Fibroblast of lung (primary cell): Measurements from ENCODE around the gene CCDC85B. TPM values are rescaled to one million over a fixed set of nuclear protein-coding genes. Genes with fewer than 3 reads are reported as not detected.

ENCODE experiments used
- DNase-seq, 2 donors: peaks; one replicate each; pipeline versions ENCODE4 v3.0.0 to v3.0.0-alpha.2; 2010; ENCODE audit warnings: low read depth in 2 of 2
- H2AFZ ChIP-seq: 2 replicates; pipeline ENCODE4 v1.5.1; 2012; ENCODE audit warnings: low read length, control low read depth, inconsistent platforms
- H3K27ac ChIP-seq: 2 replicates; pipeline ENCODE4 v1.5.1; 2011; ENCODE audit warnings: low read length, control low read depth; ENCODE audit not compliant: insufficient read depth
- H3K27me3 ChIP-seq: 2 replicates; pipeline ENCODE4 v1.5.1; 2011; ENCODE audit warnings: mild to moderate bottlenecking, low read length; ENCODE audit not compliant: control insufficient read depth, insufficient read depth
- H3K36me3 ChIP-seq: 2 replicates; pipeline ENCODE4 v1.5.1; 2011; ENCODE audit warnings: low read length; ENCODE audit not compliant: control insufficient read depth, insufficient read depth
- H3K4me1 ChIP-seq: 2 replicates; pipeline ENCODE4 v1.5.1; 2011; ENCODE audit warnings: low read length; ENCODE audit not compliant: control insufficient read depth, insufficient read depth; ENCODE audit errors: extremely low read depth
- H3K4me2 ChIP-seq: 2 replicates; pipeline ENCODE4 v1.5.1; 2011; ENCODE audit warnings: low read length, control low read depth; ENCODE audit not compliant: insufficient read depth; ENCODE audit errors: extremely low read depth
- H3K4me3 ChIP-seq, 4 experiments: fragments of 200-600 bp in 1 of 4; sonication (generic) in 1 of 4; replicated peaks in 1 of 4; 2 replicates each; pipeline ENCODE4 v1.5.1; 2011 to 2016; ENCODE audit warnings: low read length in 4 of 4, low read depth in 3 of 4, mild to moderate bottlenecking in 3 of 4, control low read depth in 2 of 4, inconsistent platforms in 1 of 4, mixed read lengths in 1 of 4; ENCODE audit not compliant: insufficient read depth in 1 of 4; ENCODE audit errors: control extremely low read depth in 1 of 4
- H3K79me2 ChIP-seq: 2 replicates; pipeline ENCODE4 v1.5.1; 2012; ENCODE audit warnings: mild to moderate bottlenecking, low read length, inconsistent platforms; ENCODE audit not compliant: control insufficient read depth, insufficient read depth
- H3K9ac ChIP-seq: 2 replicates; pipeline ENCODE4 v1.5.1; 2011; ENCODE audit warnings: mild to moderate bottlenecking, low read length, control low read depth; ENCODE audit not compliant: insufficient read depth
- H3K9me3 ChIP-seq: 2 replicates; pipeline ENCODE4 v1.5.1; 2012; ENCODE audit warnings: low read depth, low read length; ENCODE audit not compliant: control insufficient read depth, insufficient read depth
- H4K20me1 ChIP-seq: 2 replicates; pipeline ENCODE4 v1.5.1; 2011; ENCODE audit warnings: low read length; ENCODE audit not compliant: control insufficient read depth, insufficient read depth; ENCODE audit errors: extremely low read depth
- EZH2 ChIP-seq: IDR thresholded peaks from 2 replicates; pipeline ENCODE4 v1.5.1; 2012; ENCODE audit warnings: low read length, control low read depth, mild to moderate bottlenecking; ENCODE audit errors: missing control alignments
- polyA plus RNA-seq, 2 donors: library from polyadenylated mRNA; depleted of rRNA in 1 of 2; stranded (reverse) in 1 of 2; unstranded in 1 of 2; fragments of >200 nt; gene quantifications; 2 replicates each; pipeline ENCODE4 v1.2.1, GENCODE V29; 2011 to 2012; ENCODE audit warnings: missing spikeins in 1 of 2
- total RNA-seq: library from RNA; depleted of rRNA; stranded (reverse); fragments of >200 nt; gene quantifications from 2 replicates; pipeline ENCODE4 v1.2.1, GENCODE V29; 2014
- TF ChIP-seq, protein P1 (sequence below), 2 donors: IDR thresholded peaks in 1 of 2; conservative IDR thresholded peaks in 1 of 2; 1 replicate in 1 of 2; 2 replicates in 1 of 2; pipeline ENCODE4 v1.5.1; 2011 to 2012; ENCODE audit warnings: low read length in 2 of 2, control low read depth in 1 of 2, inconsistent platforms in 1 of 2, low read depth in 1 of 2, mild to moderate bottlenecking in 1 of 2

CCDC85B gene
- total and polyA plus RNA-seq, 2 donors (not counting 1 experiment from before 2014, with no cell fraction given) = 18.1 to 118 TPM

DNA sequence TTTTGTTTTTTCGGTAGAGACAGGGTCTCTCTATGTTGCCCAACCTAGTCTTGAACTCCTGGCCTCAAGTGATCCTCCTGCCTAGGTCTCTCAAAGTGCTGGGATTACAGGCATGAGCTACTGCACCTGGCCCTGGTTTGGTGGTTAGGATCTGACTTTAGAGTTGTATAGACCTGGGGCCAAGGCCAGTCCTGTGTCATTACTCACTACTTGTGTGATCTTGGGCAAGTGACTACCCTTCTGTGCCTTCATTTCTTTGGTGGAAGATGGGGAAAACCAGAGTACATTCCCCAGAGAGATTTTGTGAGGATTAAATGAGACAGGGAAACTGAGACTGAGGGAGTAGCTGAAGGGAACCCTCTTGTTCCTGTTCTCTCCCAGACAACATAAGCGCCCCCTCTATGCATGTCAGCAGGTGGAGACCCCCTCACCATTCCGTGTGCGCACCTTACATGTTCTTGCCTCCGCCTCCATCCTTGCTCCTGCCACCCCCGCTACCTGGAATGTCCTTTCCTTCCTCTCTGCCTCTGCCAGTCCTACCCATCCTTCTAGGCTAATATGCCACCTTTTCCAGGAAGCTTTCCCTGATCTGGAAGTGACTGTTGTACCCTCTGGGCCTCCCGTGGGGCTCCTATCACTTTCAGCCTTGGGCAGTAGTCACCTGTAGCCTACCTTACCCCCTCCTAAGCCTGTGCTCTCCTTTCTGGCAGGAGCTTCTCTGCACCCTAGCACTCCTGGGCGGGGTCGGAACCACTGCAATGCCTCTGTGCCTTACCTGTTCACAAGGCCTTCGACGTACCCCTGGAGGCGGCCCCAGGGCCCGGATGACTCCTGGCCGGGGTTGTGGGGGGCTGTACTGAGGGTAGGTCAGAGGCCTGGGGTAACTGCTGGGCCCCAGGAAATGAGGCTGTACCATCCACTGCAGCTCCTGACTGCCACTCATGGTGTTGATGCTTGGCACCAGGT is 5.8 kb downstream of the CCDC85B start:
- H3K79me2 ChIP-seq = peaks cover 93% of the 10 kb centered on the region
- no peaks in the 10 kb centered on the region for H3K27me3 ChIP-seq
- H3K4me1 ChIP-seq = peaks cover 24% of the 10 kb centered on the region
- no peaks in the 10 kb centered on the region for H3K9me3 ChIP-seq
- no peak overlapping the region for H2AFZ ChIP-seq
- H3K4me3 ChIP-seq = peak overlapping the region; percentile 14 to 96 (median 58)
- H3K27ac ChIP-seq = peak overlapping the region; percentile 100
- no peak for TF ChIP-seq EZH2
- TF ChIP-seq, protein P1, sequence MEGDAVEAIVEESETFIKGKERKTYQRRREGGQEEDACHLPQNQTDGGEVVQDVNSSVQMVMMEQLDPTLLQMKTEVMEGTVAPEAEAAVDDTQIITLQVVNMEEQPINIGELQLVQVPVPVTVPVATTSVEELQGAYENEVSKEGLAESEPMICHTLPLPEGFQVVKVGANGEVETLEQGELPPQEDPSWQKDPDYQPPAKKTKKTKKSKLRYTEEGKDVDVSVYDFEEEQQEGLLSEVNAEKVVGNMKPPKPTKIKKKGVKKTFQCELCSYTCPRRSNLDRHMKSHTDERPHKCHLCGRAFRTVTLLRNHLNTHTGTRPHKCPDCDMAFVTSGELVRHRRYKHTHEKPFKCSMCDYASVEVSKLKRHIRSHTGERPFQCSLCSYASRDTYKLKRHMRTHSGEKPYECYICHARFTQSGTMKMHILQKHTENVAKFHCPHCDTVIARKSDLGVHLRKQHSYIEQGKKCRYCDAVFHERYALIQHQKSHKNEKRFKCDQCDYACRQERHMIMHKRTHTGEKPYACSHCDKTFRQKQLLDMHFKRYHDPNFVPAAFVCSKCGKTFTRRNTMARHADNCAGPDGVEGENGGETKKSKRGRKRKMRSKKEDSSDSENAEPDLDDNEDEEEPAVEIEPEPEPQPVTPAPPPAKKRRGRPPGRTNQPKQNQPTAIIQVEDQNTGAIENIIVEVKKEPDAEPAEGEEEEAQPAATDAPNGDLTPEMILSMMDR (conservative IDR thresholded peaks at IDR 0.05 in 1 of 2, IDR thresholded peaks at IDR 0.05 in 1 of 2; ENCODE audit: low read depth in 1 of 2, low read length in 2 of 2) = no peak
- H3K4me2 ChIP-seq = peak overlapping the region; percentile 84
- H3K9ac ChIP-seq = peak overlapping the region; percentile 45
- no peak for DNase-seq
- peaks cover 24% of the 10 kb centered on the region for H3K36me3 ChIP-seq
- H4K20me1 ChIP-seq = no peaks in the 10 kb centered on the region

- Histone ChIP-seq H3K4me1 (peaks cover 31% of the 10 kb centered on the region), H3K79me2 (peaks cover 93% of the 10 kb centered on the region), H3K9ac (peak overlapping the region; percentile 45), H3K27me3 (no peaks in the 10 kb centered on the region), H3K27ac (peak overlapping the region; percentile 100), H3K36me3 (peaks cover 22% of the 10 kb centered on the region), H4K20me1 (no peaks in the 10 kb centered on the region), H3K4me2 (peak overlapping the region; percentile 84), H3K9me3 (no peaks in the 10 kb centered on the region), H3K4me3 (peak overlapping the region; percentile 14 to 96 (median 58)), H2AFZ (no peak overlapping the region)
- no peak for TF ChIP-seq EZH2
- TF ChIP-seq, protein P1 (conservative IDR thresholded peaks at IDR 0.05 in 1 of 2, IDR thresholded peaks at IDR 0.05 in 1 of 2; ENCODE audit: low read depth in 1 of 2, low read length in 2 of 2) = no peak
- DNase-seq = peak in 1 of 2 donors; percentile 28
Observed at GRCh38 chr11:65897020-65897471, 6.6 kb downstream of the CCDC85B start.

DNA sequence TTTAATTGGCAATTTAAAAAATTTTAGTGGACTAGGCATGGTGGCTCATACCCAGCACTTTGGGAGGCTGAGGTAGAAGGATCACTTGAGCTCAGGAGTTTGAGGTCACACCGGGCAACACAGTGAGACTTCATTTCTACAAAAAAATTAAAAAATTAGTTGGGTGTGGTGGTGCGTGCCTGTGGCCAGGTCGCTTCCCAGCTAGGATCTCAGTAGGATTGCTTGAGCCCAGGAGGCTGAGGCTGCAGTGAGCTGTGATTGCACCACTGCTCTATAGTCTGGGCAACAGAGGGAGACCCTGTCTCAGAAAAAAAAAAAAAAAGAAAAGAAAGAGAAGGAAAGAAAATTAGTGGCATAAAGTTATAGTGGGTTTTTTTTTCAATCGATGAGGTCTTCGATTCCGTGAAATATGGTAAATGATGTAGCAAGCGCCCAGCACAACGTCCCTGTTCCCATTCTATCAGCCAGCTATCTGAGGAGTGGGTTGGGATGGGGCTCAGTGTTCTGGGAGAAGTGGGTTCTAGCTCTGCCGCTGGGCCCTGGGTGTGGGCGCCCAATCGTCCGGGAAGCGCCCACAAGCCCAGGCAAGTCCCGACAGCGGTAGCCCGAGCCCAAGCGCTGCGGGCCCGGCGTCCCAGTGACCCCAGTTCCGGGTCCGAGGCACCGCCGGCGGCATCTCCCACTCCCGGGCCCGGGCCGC is 8.3 kb downstream of the CCDC85B start:
- TF ChIP-seq, protein P1 (conservative IDR thresholded peaks at IDR 0.05 in 1 of 2, IDR thresholded peaks at IDR 0.05 in 1 of 2; ENCODE audit: low read depth in 1 of 2, low read length in 2 of 2) = no peak
- TF ChIP-seq EZH2 = no peak
- Histone ChIP-seq H3K36me3 (peaks cover 13% of the 10 kb centered on the region), H4K20me1 (no peaks in the 10 kb centered on the region)

More for the DNA sequence above, 8.3 kb downstream of the CCDC85B start:
- Histone ChIP-seq H3K4me1 (peaks cover 40% of the 10 kb centered on the region), H3K9ac (peak overlapping the region; percentile 99), H3K4me3 (peak overlapping the region; percentile 82 to 97 (median 91)), H3K4me2 (peak overlapping the region; percentile 53), H3K79me2 (peaks cover 80% of the 10 kb centered on the region), H3K9me3 (no peaks in the 10 kb centered on the region), H3K27me3 (no peaks in the 10 kb centered on the region), H2AFZ (no peak overlapping the region), H3K27ac (peak overlapping the region; percentile 100)
- DNase-seq = peak in 1 of 2 donors; percentile 30
